Measurements from ENCODE around the gene HOXA6. TPM values are rescaled to one million over a fixed set of nuclear protein-coding genes. Genes with fewer than 3 reads are reported as not detected.

Gene HOXA6
- total and polyA plus RNA-seq, 2 donors from 2014 or later, result 1.1 to 22.0 TPM

DNA sequence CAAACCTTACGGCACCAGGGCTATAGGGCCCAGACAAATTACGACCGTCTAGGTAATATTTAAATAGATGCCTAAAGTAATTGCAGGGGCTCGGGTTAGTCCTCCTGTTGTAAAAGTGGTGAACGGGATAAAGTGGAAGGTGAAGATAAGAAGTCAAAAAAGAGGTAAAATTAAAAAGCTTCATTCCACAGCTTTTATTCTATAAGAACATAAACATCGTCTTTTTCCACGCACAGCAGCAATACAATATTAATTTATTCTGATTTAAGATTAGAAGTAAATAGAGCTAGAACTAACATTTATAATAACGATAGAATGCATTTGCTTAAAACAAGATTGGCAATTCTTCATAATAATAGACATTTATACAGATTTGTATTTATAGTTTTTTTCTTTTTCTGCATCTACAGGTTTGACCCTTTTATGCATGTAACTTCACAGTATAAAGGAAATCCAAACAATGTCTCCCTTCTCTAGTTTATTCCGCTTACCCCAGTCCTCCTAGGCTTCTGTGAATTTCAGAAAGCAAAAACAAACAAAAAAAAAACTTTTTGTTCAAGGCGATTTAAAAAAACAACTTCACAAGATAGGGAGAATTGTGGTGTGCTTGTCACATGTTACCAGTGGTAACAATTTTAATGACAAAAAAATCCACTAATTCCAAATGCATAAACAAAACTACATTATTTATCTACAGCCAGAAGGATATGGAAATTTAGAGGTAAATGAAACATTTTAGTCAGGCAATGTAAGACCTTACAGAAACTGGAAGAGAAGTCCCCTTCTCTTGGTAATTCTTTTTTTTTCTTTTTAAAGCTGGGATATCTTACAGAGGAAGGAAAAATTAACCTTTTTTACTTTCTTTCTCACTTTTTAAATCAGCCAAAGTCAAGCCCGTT, 23.1 kb upstream of the HOXA6 start:
- no peaks in the 10 kb centered on the region for H3K4me1 ChIP-seq (ENCODE audit: control insufficient read depth in 2 of 3, insufficient read depth in 2 of 3, low read depth in 1 of 3, low read length in 3 of 3)
- DNase-seq (peak in 1 of 5 donors; percentile 53), FAIRE-seq (peak; percentile 33)
- no peaks in the 10 kb centered on the region for H3K9me3 ChIP-seq (ENCODE audit: control insufficient read depth in 2 of 3, insufficient read depth in 1 of 3, low read length in 3 of 3)
- TF ChIP-seq, protein P1, sequence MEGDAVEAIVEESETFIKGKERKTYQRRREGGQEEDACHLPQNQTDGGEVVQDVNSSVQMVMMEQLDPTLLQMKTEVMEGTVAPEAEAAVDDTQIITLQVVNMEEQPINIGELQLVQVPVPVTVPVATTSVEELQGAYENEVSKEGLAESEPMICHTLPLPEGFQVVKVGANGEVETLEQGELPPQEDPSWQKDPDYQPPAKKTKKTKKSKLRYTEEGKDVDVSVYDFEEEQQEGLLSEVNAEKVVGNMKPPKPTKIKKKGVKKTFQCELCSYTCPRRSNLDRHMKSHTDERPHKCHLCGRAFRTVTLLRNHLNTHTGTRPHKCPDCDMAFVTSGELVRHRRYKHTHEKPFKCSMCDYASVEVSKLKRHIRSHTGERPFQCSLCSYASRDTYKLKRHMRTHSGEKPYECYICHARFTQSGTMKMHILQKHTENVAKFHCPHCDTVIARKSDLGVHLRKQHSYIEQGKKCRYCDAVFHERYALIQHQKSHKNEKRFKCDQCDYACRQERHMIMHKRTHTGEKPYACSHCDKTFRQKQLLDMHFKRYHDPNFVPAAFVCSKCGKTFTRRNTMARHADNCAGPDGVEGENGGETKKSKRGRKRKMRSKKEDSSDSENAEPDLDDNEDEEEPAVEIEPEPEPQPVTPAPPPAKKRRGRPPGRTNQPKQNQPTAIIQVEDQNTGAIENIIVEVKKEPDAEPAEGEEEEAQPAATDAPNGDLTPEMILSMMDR (IDR thresholded peaks at IDR 0.05; ENCODE audit: borderline replicate concordance, extremely low read depth, insufficient read depth), result no peak
- H3K4me3 ChIP-seq (ENCODE audit: low read length in 3 of 3), result peak overlapping the region; percentile 62 to 86 (median 78)
- peak overlapping the region; percentile 72 to 95 (median 85) for H3K9ac ChIP-seq (ENCODE audit: low read length in 3 of 3)
- H3K36me3 ChIP-seq (ENCODE audit: control insufficient read depth in 2 of 3, insufficient read depth in 3 of 3, low read length in 3 of 3), result no peaks in the 10 kb centered on the region
- H3K27me3 ChIP-seq (ENCODE audit: control insufficient read depth, insufficient read depth, low read length), result no peaks in the 10 kb centered on the region
- peak overlapping the region; percentile 94 to 96 for H3K27ac ChIP-seq (ENCODE audit: low read depth in 2 of 2, low read length in 2 of 2)
- intact Hi-C loops (cut with DNase I), result loop anchor here (10.0 kb wide), 1 partner anchor 1316 kb away; no protein-coding TSS in a partner anchor

GRCh38 chr7:27169658-27170425, 22.3 kb upstream of the HOXA6 start:
- H3K9me3 ChIP-seq (ENCODE audit: control insufficient read depth in 2 of 3, insufficient read depth in 1 of 3, low read length in 3 of 3), result no peaks in the 10 kb centered on the region
- peak overlapping the region; percentile 94 to 96 for H3K27ac ChIP-seq (ENCODE audit: low read depth in 2 of 2, low read length in 2 of 2)
- FAIRE-seq, result no peak
- H3K9ac ChIP-seq (ENCODE audit: low read length in 3 of 3), result peak overlapping the region; percentile 72 to 95 (median 82)
- H3K4me3 ChIP-seq (ENCODE audit: low read length in 3 of 3), result peak overlapping the region; percentile 71 to 86 (median 78)
- intact Hi-C loops (cut with DNase I), result loop anchor here (10.0 kb wide), 1 partner anchor 1315 kb away; no protein-coding TSS in a partner anchor
- TF ChIP-seq, protein P1 (IDR thresholded peaks at IDR 0.05; ENCODE audit: borderline replicate concordance, extremely low read depth, insufficient read depth), result no peak
- H3K4me1 ChIP-seq (ENCODE audit: control insufficient read depth in 2 of 3, insufficient read depth in 2 of 3, low read depth in 1 of 3, low read length in 3 of 3), result no peaks in the 10 kb centered on the region
- no peaks in the 10 kb centered on the region for H3K36me3 ChIP-seq (ENCODE audit: control insufficient read depth in 2 of 3, insufficient read depth in 3 of 3, low read length in 3 of 3)
- no peaks in the 10 kb centered on the region for H3K27me3 ChIP-seq (ENCODE audit: control insufficient read depth, insufficient read depth, low read length)
- DNase-seq, result peak in 4 of 5 donors; percentile 77 to 92 (median 86)

GRCh38 chr7:27168265-27168947, 20.8 kb upstream of the HOXA6 start:
- peak overlapping the region; percentile 57 to 95 (median 79) for H3K9ac ChIP-seq (ENCODE audit: low read length in 3 of 3)
- FAIRE-seq (no peak), DNase-seq (peak in 2 of 5 donors; percentile 82 to 88)
- H3K4me1 ChIP-seq (ENCODE audit: control insufficient read depth in 2 of 3, insufficient read depth in 2 of 3, low read depth in 1 of 3, low read length in 3 of 3), result peaks cover 0 to 2% (median 0%) of the 10 kb centered on the region in 3 donors
- no peaks in the 10 kb centered on the region for H3K27me3 ChIP-seq (ENCODE audit: control insufficient read depth, insufficient read depth, low read length)
- intact Hi-C loops (cut with DNase I), result no loop called here
- H3K4me3 ChIP-seq (ENCODE audit: low read length in 3 of 3), result peak overlapping the region; percentile 59 to 86 (median 74)
- H3K9me3 ChIP-seq (ENCODE audit: control insufficient read depth in 2 of 3, insufficient read depth in 1 of 3, low read length in 3 of 3), result no peaks in the 10 kb centered on the region
- TF ChIP-seq, protein P1 (IDR thresholded peaks at IDR 0.05; ENCODE audit: borderline replicate concordance, extremely low read depth, insufficient read depth), result no peak
- H3K36me3 ChIP-seq (ENCODE audit: control insufficient read depth in 2 of 3, insufficient read depth in 3 of 3, low read length in 3 of 3), result peaks cover 0 to 5% (median 2%) of the 10 kb centered on the region in 3 donors
- peak overlapping the region; percentile 94 to 96 for H3K27ac ChIP-seq (ENCODE audit: low read depth in 2 of 2, low read length in 2 of 2)

All from kidney (tissue), 14 donors.